ENCODE results near the gene C1QTNF7. TPM values are rescaled to one million over a fixed set of nuclear protein-coding genes. Genes with fewer than 3 reads are reported as not detected.

Gene C1QTNF7
- total RNA-seq, 1 experiment from 2014 or later: not detected

- no TSS peak for BruUV-seq (replicated peaks)
- Histone ChIP-seq H3K36me3 (ENCODE audit: control insufficient read depth in 1 of 2, insufficient read depth in 2 of 2, low read length in 2 of 2) (no peaks in the 10 kb centered on the region), H3K9me3 (ENCODE audit: control insufficient read depth in 1 of 2, insufficient read depth in 1 of 2, low read depth in 1 of 2, low read length in 2 of 2) (no peaks in the 10 kb centered on the region), H3K4me1 (ENCODE audit: control insufficient read depth in 1 of 2, insufficient read depth in 2 of 2, low read length in 2 of 2) (no peaks in the 10 kb centered on the region), H2AFZ (ENCODE audit: low read depth, low read length, poor library complexity, severe bottlenecking) (no peak overlapping the region), H3K79me2 (ENCODE audit: insufficient read depth, low read length) (no peaks in the 10 kb centered on the region), H3K9me2 (ENCODE audit: insufficient read depth) (no peaks in the 10 kb centered on the region), H3K27ac (ENCODE audit: low read depth, low read length) (no peak overlapping the region), H3K4me2 (ENCODE audit: low read length) (no peak overlapping the region), H3K9ac (ENCODE audit: low read length) (no peak overlapping the region), H4K20me1 (ENCODE audit: insufficient read depth) (no peaks in the 10 kb centered on the region), H3K4me3 (replicated peaks in 1 of 2; ENCODE audit: low read depth in 1 of 2, low read length in 2 of 2) (no peak overlapping the region), H3K27me3 (ENCODE audit: insufficient read depth, low read length) (peaks cover 15% of the 10 kb centered on the region)
- DNase-seq (ENCODE audit: low read depth, low spot score) (no peak), ATAC-seq (no peak)
- TF ChIP-seq EZH2 (IDR thresholded peaks at IDR 0.05) (no peak), EZH2phosphoT487 (IDR thresholded peaks at IDR 0.05; ENCODE audit: borderline replicate concordance) (no peak), TCF7L2 (IDR thresholded peaks at IDR 0.05; ENCODE audit: borderline replicate concordance, extremely low read depth, insufficient read depth, insufficient read length) (no peak), FOSL1 (IDR thresholded peaks at IDR 0.05; ENCODE audit: low read depth) (no peak), CBX3 (IDR thresholded peaks at IDR 0.05; ENCODE audit: low read depth) (no peak), CEBPB (IDR thresholded peaks at IDR 0.05; ENCODE audit: low read depth) (no peak), POLR2A (IDR thresholded peaks at IDR 0.05; ENCODE audit: borderline replicate concordance, extremely low read depth, insufficient read depth, insufficient read length) (no peak), SRF (IDR thresholded peaks at IDR 0.05; ENCODE audit: low read depth) (no peak)
- RAD21 ChIA-PET (ENCODE audit: low non-redundant PET in 1 of 2, low total read pairs in 2 of 2, uncharacterized antibody in 2 of 2, unreplicated experiment in 2 of 2): no interaction called here
- CTCF ChIA-PET: no interaction called here
- intact Hi-C loops (cut with micrococcal nuclease): no loop called here
- POLR2A ChIA-PET: no interaction called here
Observed at GRCh38 chr4:15413623-15414019, 14.2 kb upstream of the C1QTNF7 start.

GRCh38 chr4:15414551-15415091, 13.2 kb upstream of the C1QTNF7 start:
- H3K9ac ChIP-seq (ENCODE audit: low read length): no peak overlapping the region
- POLR2A ChIA-PET: no interaction called here
- peaks cover 15% of the 10 kb centered on the region for H3K27me3 ChIP-seq (ENCODE audit: insufficient read depth, low read length)
- H3K9me3 ChIP-seq (ENCODE audit: control insufficient read depth in 1 of 2, insufficient read depth in 1 of 2, low read depth in 1 of 2, low read length in 2 of 2): no peaks in the 10 kb centered on the region
- RAD21 ChIA-PET (ENCODE audit: low non-redundant PET in 1 of 2, low total read pairs in 2 of 2, uncharacterized antibody in 2 of 2, unreplicated experiment in 2 of 2): no interaction called here
- H3K9me2 ChIP-seq (ENCODE audit: insufficient read depth): no peaks in the 10 kb centered on the region
- CTCF ChIA-PET: no interaction called here
- DNase-seq (ENCODE audit: low read depth, low spot score): no peak
- no TSS peak for BruUV-seq (replicated peaks)
- H2AFZ ChIP-seq (ENCODE audit: low read depth, low read length, poor library complexity, severe bottlenecking): no peak overlapping the region
- H3K4me2 ChIP-seq (ENCODE audit: low read length): no peak overlapping the region
- no peaks in the 10 kb centered on the region for H3K36me3 ChIP-seq (ENCODE audit: control insufficient read depth in 1 of 2, insufficient read depth in 2 of 2, low read length in 2 of 2)
- no peaks in the 10 kb centered on the region for H3K79me2 ChIP-seq (ENCODE audit: insufficient read depth, low read length)
- ATAC-seq: no peak
- no peak overlapping the region for H3K4me3 ChIP-seq (replicated peaks in 1 of 2; ENCODE audit: low read depth in 1 of 2, low read length in 2 of 2)
- H4K20me1 ChIP-seq (ENCODE audit: insufficient read depth): no peaks in the 10 kb centered on the region
- no peak overlapping the region for H3K27ac ChIP-seq (ENCODE audit: low read depth, low read length)
- H3K4me1 ChIP-seq (ENCODE audit: control insufficient read depth in 1 of 2, insufficient read depth in 2 of 2, low read length in 2 of 2): no peaks in the 10 kb centered on the region
- intact Hi-C loops (cut with micrococcal nuclease): no loop called here
- no peak for TF ChIP-seq YY1 (IDR thresholded peaks at IDR 0.05; ENCODE audit: extremely low read depth, insufficient replicate concordance, low read depth, low read length)
- no peak for TF ChIP-seq MAX (IDR thresholded peaks at IDR 0.05)
- TF ChIP-seq ZNF274 (IDR thresholded peaks at IDR 0.05; ENCODE audit: low read depth, low read length): no peak
- TF ChIP-seq CBX3 (IDR thresholded peaks at IDR 0.05; ENCODE audit: low read depth): no peak
- TF ChIP-seq CTCF (IDR thresholded peaks at IDR 0.05 in 2 of 3, conservative IDR thresholded peaks at IDR 0.05 in 1 of 3; ENCODE audit: borderline replicate concordance in 1 of 3, insufficient read depth in 1 of 3, low read depth in 2 of 3, low read length in 2 of 3): no peak
- no peak for TF ChIP-seq EGR1 (IDR thresholded peaks at IDR 0.05; ENCODE audit: low read depth)
- no peak for TF ChIP-seq RAD21 (IDR thresholded peaks at IDR 0.05; ENCODE audit: low read depth)
- TF ChIP-seq ZFX (IDR thresholded peaks at IDR 0.05): no peak
- TF ChIP-seq TCF7L2 (IDR thresholded peaks at IDR 0.05; ENCODE audit: borderline replicate concordance, extremely low read depth, insufficient read depth, insufficient read length): no peak
- TF ChIP-seq REST (IDR thresholded peaks at IDR 0.05; ENCODE audit: low read depth): no peak
